ENCODE data around the gene XCL2.

The XCL2 gene

DNA sequence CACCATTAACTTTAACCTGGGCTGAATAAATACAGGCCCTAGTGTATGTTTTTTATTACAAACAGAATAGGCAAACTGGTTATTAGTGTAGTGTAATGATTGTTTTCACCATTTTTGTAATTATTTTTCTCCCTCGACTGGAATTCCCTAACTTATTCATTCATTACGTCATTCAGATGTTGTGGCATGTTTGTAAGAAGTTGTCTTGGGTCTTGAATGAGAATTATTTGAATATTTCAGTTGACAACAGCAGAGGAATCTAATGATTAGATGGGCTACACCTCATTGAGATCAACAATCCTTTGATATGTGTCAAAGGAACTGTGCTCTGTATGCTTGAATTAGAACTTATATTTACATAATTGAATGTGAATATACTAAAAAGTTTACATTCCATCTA lies 45.4 kb upstream of the XCL2 start:
- no peak overlapping the region for H3K27ac ChIP-seq (ENCODE audit: low read depth, low read length, poor library complexity, severe bottlenecking)
- no peak overlapping the region for H3K4me2 ChIP-seq (ENCODE audit: low read length)
- no peak overlapping the region for H3K4me3 ChIP-seq (ENCODE audit: low read depth, low read length, poor library complexity, severe bottlenecking)
- H3K4me1 ChIP-seq (ENCODE audit: insufficient read depth, low read length, severe bottlenecking): no peaks in the 10 kb centered on the region
- no peaks in the 10 kb centered on the region for H4K20me1 ChIP-seq (ENCODE audit: insufficient read depth, low read length)
- no peaks in the 10 kb centered on the region for H3K79me2 ChIP-seq (ENCODE audit: insufficient read depth, low read length)
- no peaks in the 10 kb centered on the region for H3K36me3 ChIP-seq (ENCODE audit: insufficient read depth, low read length)
- H3K9ac ChIP-seq (ENCODE audit: low read length): no peak overlapping the region
- no peaks in the 10 kb centered on the region for H3K9me3 ChIP-seq (ENCODE audit: low read length)
- no peak overlapping the region for H2AFZ ChIP-seq (ENCODE audit: low read length)
- H3K9me2 ChIP-seq (ENCODE audit: low read depth, low read length): no peaks in the 10 kb centered on the region
- TF ChIP-seq EZH2 (IDR thresholded peaks at IDR 0.05; ENCODE audit: borderline replicate concordance, low read length): no peak
- TF ChIP-seq, protein P1, sequence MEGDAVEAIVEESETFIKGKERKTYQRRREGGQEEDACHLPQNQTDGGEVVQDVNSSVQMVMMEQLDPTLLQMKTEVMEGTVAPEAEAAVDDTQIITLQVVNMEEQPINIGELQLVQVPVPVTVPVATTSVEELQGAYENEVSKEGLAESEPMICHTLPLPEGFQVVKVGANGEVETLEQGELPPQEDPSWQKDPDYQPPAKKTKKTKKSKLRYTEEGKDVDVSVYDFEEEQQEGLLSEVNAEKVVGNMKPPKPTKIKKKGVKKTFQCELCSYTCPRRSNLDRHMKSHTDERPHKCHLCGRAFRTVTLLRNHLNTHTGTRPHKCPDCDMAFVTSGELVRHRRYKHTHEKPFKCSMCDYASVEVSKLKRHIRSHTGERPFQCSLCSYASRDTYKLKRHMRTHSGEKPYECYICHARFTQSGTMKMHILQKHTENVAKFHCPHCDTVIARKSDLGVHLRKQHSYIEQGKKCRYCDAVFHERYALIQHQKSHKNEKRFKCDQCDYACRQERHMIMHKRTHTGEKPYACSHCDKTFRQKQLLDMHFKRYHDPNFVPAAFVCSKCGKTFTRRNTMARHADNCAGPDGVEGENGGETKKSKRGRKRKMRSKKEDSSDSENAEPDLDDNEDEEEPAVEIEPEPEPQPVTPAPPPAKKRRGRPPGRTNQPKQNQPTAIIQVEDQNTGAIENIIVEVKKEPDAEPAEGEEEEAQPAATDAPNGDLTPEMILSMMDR (IDR thresholded peaks at IDR 0.05; ENCODE audit: low read length): no peak
- no peaks in the 10 kb centered on the region for H3K27me3 ChIP-seq (ENCODE audit: insufficient read depth, low read length)
- H3F3A ChIP-seq (ENCODE audit: insufficient read depth, low read length): no peaks in the 10 kb centered on the region

DNA sequence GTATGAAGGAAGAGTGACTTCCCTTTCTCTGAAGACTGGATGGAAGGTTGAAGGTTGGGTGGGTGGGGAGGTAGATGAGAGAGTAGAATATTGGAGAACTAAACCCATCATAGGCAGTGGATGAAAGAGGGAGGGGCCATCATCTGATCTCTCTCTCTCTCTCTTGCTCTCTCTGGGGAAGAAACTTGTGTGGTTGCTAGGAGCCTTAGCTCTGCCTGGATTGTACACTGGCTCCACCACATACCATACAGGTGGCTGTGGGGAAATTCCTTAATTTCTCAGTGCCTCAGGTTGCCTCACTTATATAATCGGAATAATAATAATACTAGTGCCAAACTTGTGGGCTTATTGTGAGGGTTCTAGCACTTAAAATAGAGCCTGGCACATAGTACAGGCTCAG lies 42.1 kb upstream of the XCL2 start:
- no peaks in the 10 kb centered on the region for H3F3A ChIP-seq (ENCODE audit: insufficient read depth, low read length)
- no peak overlapping the region for H2AFZ ChIP-seq (ENCODE audit: low read length)
- no peaks in the 10 kb centered on the region for H3K27me3 ChIP-seq (ENCODE audit: insufficient read depth, low read length)
- H3K79me2 ChIP-seq (ENCODE audit: insufficient read depth, low read length): no peaks in the 10 kb centered on the region
- H3K36me3 ChIP-seq (ENCODE audit: insufficient read depth, low read length): no peaks in the 10 kb centered on the region
- no peaks in the 10 kb centered on the region for H3K4me1 ChIP-seq (ENCODE audit: insufficient read depth, low read length, severe bottlenecking)
- TF ChIP-seq, protein P1 (IDR thresholded peaks at IDR 0.05; ENCODE audit: low read length): no peak
- no peak for TF ChIP-seq EZH2 (IDR thresholded peaks at IDR 0.05; ENCODE audit: borderline replicate concordance, low read length)
- H4K20me1 ChIP-seq (ENCODE audit: insufficient read depth, low read length): no peaks in the 10 kb centered on the region
- H3K27ac ChIP-seq (ENCODE audit: low read depth, low read length, poor library complexity, severe bottlenecking): no peak overlapping the region
- no peaks in the 10 kb centered on the region for H3K9me3 ChIP-seq (ENCODE audit: low read length)
- H3K9ac ChIP-seq (ENCODE audit: low read length): no peak overlapping the region
- no peak overlapping the region for H3K4me2 ChIP-seq (ENCODE audit: low read length)
- no peak overlapping the region for H3K4me3 ChIP-seq (ENCODE audit: low read depth, low read length, poor library complexity, severe bottlenecking)
- H3K9me2 ChIP-seq (ENCODE audit: low read depth, low read length): no peaks in the 10 kb centered on the region

DNA sequence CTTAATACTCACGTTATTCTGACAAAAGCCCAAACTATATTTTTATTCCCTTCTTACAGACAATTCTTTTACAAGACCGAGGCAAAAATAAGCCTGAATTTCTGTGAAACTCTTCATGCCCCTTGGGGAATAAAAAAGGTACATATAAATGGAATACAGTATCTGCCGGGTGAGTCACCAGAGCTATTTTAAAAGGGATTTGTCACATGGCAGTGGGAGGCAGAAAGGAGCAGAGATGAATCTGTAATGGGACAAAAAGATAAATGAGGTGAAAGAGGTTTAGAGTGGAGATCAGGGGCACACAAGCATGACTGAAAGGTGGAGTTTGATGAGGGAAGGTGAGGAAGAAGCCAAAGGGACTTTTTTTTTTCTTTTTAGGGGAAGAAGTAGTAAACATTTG lies 41.4 kb upstream of the XCL2 start:
- Histone ChIP-seq H3K79me2 (ENCODE audit: insufficient read depth, low read length) (no peaks in the 10 kb centered on the region), H2AFZ (ENCODE audit: low read length) (no peak overlapping the region), H3K4me1 (ENCODE audit: insufficient read depth, low read length, severe bottlenecking) (no peaks in the 10 kb centered on the region), H3F3A (ENCODE audit: insufficient read depth, low read length) (no peaks in the 10 kb centered on the region), H3K9me2 (ENCODE audit: low read depth, low read length) (no peaks in the 10 kb centered on the region), H3K9ac (ENCODE audit: low read length) (no peak overlapping the region), H3K9me3 (ENCODE audit: low read length) (no peaks in the 10 kb centered on the region), H4K20me1 (ENCODE audit: insufficient read depth, low read length) (no peaks in the 10 kb centered on the region), H3K27ac (ENCODE audit: low read depth, low read length, poor library complexity, severe bottlenecking) (no peak overlapping the region), H3K4me3 (ENCODE audit: low read depth, low read length, poor library complexity, severe bottlenecking) (no peak overlapping the region), H3K27me3 (ENCODE audit: insufficient read depth, low read length) (no peaks in the 10 kb centered on the region), H3K36me3 (ENCODE audit: insufficient read depth, low read length) (no peaks in the 10 kb centered on the region), H3K4me2 (ENCODE audit: low read length) (no peak overlapping the region)
- TF ChIP-seq, protein P1 (IDR thresholded peaks at IDR 0.05; ENCODE audit: low read length): no peak
- TF ChIP-seq EZH2 (IDR thresholded peaks at IDR 0.05; ENCODE audit: borderline replicate concordance, low read length): no peak

Data from OCI-LY1 (cell line).